H1 (cell line): ENCODE measurements around the gene CRYBA4. TPM values are rescaled to one million over a fixed set of nuclear protein-coding genes. Genes with fewer than 3 reads are reported as not detected.
A peak's percentile ranks its signal among the peaks of the same experiment; 100 is the strongest.

Experiments used
- CTCF ChIA-PET: fragments of 300-600 bp; sonication (Branson Sonifier 250); formaldehyde crosslinking; loops from one replicate; lab custom pipeline; 2021; ENCODE audit not compliant: partially characterized antibody; lab: Charles Lee
- POLR2A ChIA-PET: fragments of 300-600 bp; sonication (Branson Sonifier 250); formaldehyde crosslinking; loops from one replicate; lab custom pipeline; 2021; ENCODE audit warnings: inconsistent platforms; ENCODE audit not compliant: partially characterized antibody; lab: Charles Lee
- DNase-seq, 2 experiments: peaks; one replicate each; pipeline versions ENCODE4 v3.0.0 to v3.0.0-alpha.2; 2010 to 2022; ENCODE audit warnings: low spot score in 2 of 2, low read depth in 1 of 2, mixed read lengths in 1 of 2
- FAIRE-seq: peaks from 2 replicates; lab custom pipeline; 2011; peaks lifted over from hg19 to GRCh38; lab: Jason Lieb, UNC
- H2AFZ ChIP-seq: 2 replicates; pipeline ENCODE4 v1.8.1; 2012; ENCODE audit warnings: low read length, inconsistent platforms
- H2AK5ac ChIP-seq: 2 replicates; pipeline ENCODE4 v1.6.1; 2013; ENCODE audit warnings: low read depth, low read length
- H2BK120ac ChIP-seq: replicated peaks from 2 replicates; pipeline ENCODE3; 2013; ENCODE audit warnings: low read depth, low read length, inconsistent platforms
- H2BK12ac ChIP-seq: 2 replicates; pipeline ENCODE4 v1.6.1; 2013; ENCODE audit warnings: low read depth, low read length
- H2BK15ac ChIP-seq: 2 replicates; pipeline ENCODE4 v1.6.1; 2013; ENCODE audit warnings: low read length
- H2BK20ac ChIP-seq: 2 replicates; pipeline ENCODE4 v1.6.1; 2013; ENCODE audit warnings: low read length
- H2BK5ac ChIP-seq: 2 replicates; pipeline ENCODE4 v1.6.1; 2013; ENCODE audit warnings: low read depth, low read length
- H3K14ac ChIP-seq: 2 replicates; pipeline ENCODE4 v1.6.1; 2013; ENCODE audit warnings: inconsistent platforms; ENCODE audit not compliant: insufficient read length
- H3K18ac ChIP-seq: 2 replicates; pipeline ENCODE4 v1.6.1; 2013; ENCODE audit warnings: low read length; ENCODE audit errors: extremely low read depth
- H3K23ac ChIP-seq: 2 replicates; pipeline ENCODE4 v1.6.1; 2013; ENCODE audit warnings: inconsistent platforms; ENCODE audit not compliant: insufficient read length
- H3K23me2 ChIP-seq: 2 replicates; pipeline ENCODE4 v1.6.1; 2013; ENCODE audit warnings: low read depth, low read length
- H3K27ac ChIP-seq: 2 replicates; pipeline ENCODE4 v1.6.1; 2011; ENCODE audit warnings: low read depth, low read length, inconsistent platforms
- H3K27me3 ChIP-seq, 4 experiments: replicated peaks in 1 of 4; 1 replicate in 1 of 4; 2 replicates in 3 of 4; pipeline versions ENCODE4 v1.6.1 to v1.8.1; 2011 to 2013; ENCODE audit warnings: low read length in 3 of 4, mild to moderate bottlenecking in 3 of 4, inconsistent platforms in 2 of 4, mixed read lengths in 2 of 4, moderate library complexity in 1 of 4; ENCODE audit not compliant: control insufficient read depth in 3 of 4, insufficient read depth in 3 of 4; ENCODE audit errors: extremely low read depth in 1 of 4
- H3K36me3 ChIP-seq, 4 experiments: 2 replicates each; pipeline versions ENCODE4 v1.6.1 to v1.8.1; 2011 to 2013; ENCODE audit warnings: mild to moderate bottlenecking in 4 of 4, low read length in 3 of 4, moderate library complexity in 2 of 4, control low read depth in 1 of 4, inconsistent platforms in 1 of 4; ENCODE audit not compliant: insufficient read depth in 4 of 4, control insufficient read depth in 2 of 4
- H3K4ac ChIP-seq: replicated peaks from 2 replicates; pipeline ENCODE3; 2013; ENCODE audit warnings: low read length, low read depth, mixed read lengths, inconsistent platforms; ENCODE audit not compliant: insufficient read length
- H3K4me1 ChIP-seq, 4 experiments: replicated peaks in 1 of 4; 1 replicate in 1 of 4; 2 replicates in 3 of 4; pipeline versions ENCODE4 v1.6.1 to v1.8.1; 2011 to 2013; ENCODE audit warnings: low read length in 3 of 4, inconsistent platforms in 2 of 4, mixed read lengths in 1 of 4; ENCODE audit not compliant: insufficient read depth in 4 of 4, control insufficient read depth in 3 of 4
- H3K4me2 ChIP-seq, 2 experiments: 2 replicates each; pipeline versions ENCODE4 v1.6.1 to v1.8.1; 2011 to 2013; ENCODE audit warnings: low read depth in 2 of 2, low read length in 2 of 2, control low read depth in 1 of 2, inconsistent platforms in 1 of 2, mild to moderate bottlenecking in 1 of 2; ENCODE audit not compliant: insufficient read depth in 1 of 2
- H3K4me3 ChIP-seq, 4 experiments: fragments of 200-600, 300-600 bp in 1 of 4; sonication (generic), shearing (Covaris generic), sonication (Bioruptor Twin) in 1 of 4; 2 replicates each; pipeline versions ENCODE4 v1.5.1 to v1.8.1; 2011 to 2016; ENCODE audit warnings: low read length in 4 of 4, low read depth in 3 of 4, control low read depth in 2 of 4, inconsistent platforms in 2 of 4, mild to moderate bottlenecking in 2 of 4, mixed read lengths in 1 of 4, moderate library complexity in 1 of 4; ENCODE audit not compliant: insufficient read depth in 2 of 4; ENCODE audit errors: extremely low read depth in 1 of 4
- H3K56ac ChIP-seq: replicated peaks from 2 replicates; pipeline ENCODE3; 2013; ENCODE audit warnings: low read depth, mild to moderate bottlenecking, mixed read lengths, low read length, inconsistent platforms; ENCODE audit not compliant: insufficient read length
- H3K79me1 ChIP-seq: 2 replicates; pipeline ENCODE4 v1.6.1; 2013; ENCODE audit warnings: low read depth, low read length, control low read depth
- H3K79me2 ChIP-seq, 2 experiments: 2 replicates each; pipeline versions ENCODE4 v1.6.1 to v1.8.1; 2012 to 2013; ENCODE audit warnings: low read length in 2 of 2, mild to moderate bottlenecking in 2 of 2, inconsistent platforms in 1 of 2; ENCODE audit not compliant: insufficient read depth in 2 of 2, control insufficient read depth in 1 of 2
- H3K9ac ChIP-seq, 4 experiments: replicated peaks in 1 of 4; 1 replicate in 1 of 4; 2 replicates in 3 of 4; pipeline versions ENCODE4 v1.6.1 to v1.8.1; 2011 to 2013; ENCODE audit warnings: low read depth in 3 of 4, low read length in 3 of 4, control low read depth in 2 of 4, mild to moderate bottlenecking in 2 of 4, moderate library complexity in 2 of 4, inconsistent platforms in 1 of 4; ENCODE audit errors: extremely low read depth in 1 of 4
- H3K9me3 ChIP-seq, 2 experiments: 2 replicates each; pipeline versions ENCODE4 v1.6.1 to v1.8.1; 2012 to 2013; ENCODE audit warnings: mild to moderate bottlenecking in 2 of 2, moderate library complexity in 2 of 2, control low read depth in 1 of 2, inconsistent platforms in 1 of 2, low read depth in 1 of 2, low read length in 1 of 2, mixed read lengths in 1 of 2; ENCODE audit not compliant: insufficient read depth in 2 of 2
- H4K20me1 ChIP-seq, 2 experiments: replicated peaks in 1 of 2; 2 replicates each; pipeline versions ENCODE3 to v1.8.1; 2011 to 2013; ENCODE audit warnings: inconsistent platforms in 2 of 2, low read length in 2 of 2, mild to moderate bottlenecking in 1 of 2; ENCODE audit not compliant: insufficient read depth in 2 of 2, control insufficient read depth in 1 of 2
- H4K5ac ChIP-seq: 2 replicates; pipeline ENCODE4 v1.6.1; 2013; ENCODE audit warnings: low read length, low read depth, mixed read lengths, inconsistent platforms; ENCODE audit not compliant: insufficient read length
- H4K8ac ChIP-seq: 2 replicates; pipeline ENCODE4 v1.8.0; 2013; ENCODE audit warnings: mild to moderate bottlenecking, moderate library complexity, low read length, inconsistent platforms; ENCODE audit not compliant: insufficient read depth; ENCODE audit errors: extremely low read depth
- H4K91ac ChIP-seq: replicated peaks from 2 replicates; pipeline ENCODE3; 2013; ENCODE audit warnings: low read length, mixed read lengths, inconsistent platforms; ENCODE audit not compliant: insufficient read length
- CEBPB ChIP-seq: IDR thresholded peaks from 2 replicates; pipeline ENCODE4 v1.6.1; 2012; ENCODE audit warnings: low read depth, low read length
- CTBP2 ChIP-seq: IDR thresholded peaks from 2 replicates; pipeline ENCODE4 v1.7.0; 2011; ENCODE audit warnings: borderline replicate concordance, mild to moderate bottlenecking, moderate library complexity, mixed read lengths, low read length; ENCODE audit not compliant: insufficient read depth, insufficient read length
- JUN ChIP-seq: IDR thresholded peaks from 2 replicates; pipeline ENCODE4 v1.6.1; 2011; ENCODE audit warnings: low read depth, mild to moderate bottlenecking, improper control_type of control experiment, low read length
- KDM1A ChIP-seq: fragments of 200-600, 300-600 bp; sonication (generic); IDR thresholded peaks from 2 replicates; pipeline ENCODE4 v1.7.1; 2016; ENCODE audit warnings: mild to moderate bottlenecking, low read length, borderline replicate concordance
- PHF8 ChIP-seq: fragments of 200-600 bp; sonication (generic); conservative IDR thresholded peaks from 2 replicates; pipeline ENCODE4 v1.7.1; 2012; ENCODE audit warnings: low read depth, mild to moderate bottlenecking, inconsistent platforms, low read length, moderate library complexity
- POU5F1 ChIP-seq: IDR thresholded peaks from 2 replicates; pipeline ENCODE4 v1.6.1; 2011; ENCODE audit warnings: low read depth, mild to moderate bottlenecking, low read length, moderate library complexity
- SP2 ChIP-seq: IDR thresholded peaks from 2 replicates; pipeline ENCODE4 v1.6.1; 2012; ENCODE audit warnings: mild to moderate bottlenecking, low read length, inconsistent platforms
- WGBS, 2 experiments: shearing (Covaris generic) in 1 of 2; methylation state at CpG; one replicate each; pipeline versions ENCODE4 v1.1.6 to v1.1.7; 2013 to 2015; ENCODE audit warnings: low lambda C conversion rate in 2 of 2, mixed read lengths in 2 of 2, inconsistent platforms in 1 of 2, low coverage in 1 of 2, missing lambda C conversion rate in 1 of 2; ENCODE audit not compliant: insufficient replicate concordance in 2 of 2, insufficient coverage in 1 of 2, insufficient read length in 1 of 2; ENCODE audit errors: extremely low coverage in 1 of 2, missing lambda C conversion rate in 1 of 2; 5-methylcytosine and 5-hydroxymethylcytosine counted together
- polyA plus RNA-seq, 7 experiments: library from polyadenylated mRNA; depleted of rRNA in 3 of 7; stranded (reverse) in 5 of 7; unstranded in 2 of 7; fragments of >200 nt in 5 of 7; fragments of 200-250 nt in 2 of 7; gene quantifications; 1 replicate in 5 of 7; 2 replicates in 1 of 7; 4 replicates in 1 of 7; pipeline versions ENCODE4 v1.2.1 to v1.2.3, GENCODE V29; 2011 to 2013; ENCODE audit warnings: missing spikeins in 2 of 7, mixed read lengths in 2 of 7
- total RNA-seq: library from RNA; stranded (reverse); fragmentation: NEBNext Ultra II Directional; extraction: Animal tissue kit (Norgen Biotek cat#: 25700); gene quantifications from 2 replicates; pipeline ENCODE4 v1.2.1, GENCODE V29; 2021

CRYBA4 gene
- total and polyA plus RNA-seq, 2 of the 8 experiments (the other 6 are each of a cell fraction or from before 2014, with no cell fraction given), result 0.67 to 3.1 TPM

GRCh38 chr22:26574001-26574723 lies 47.6 kb upstream of the CRYBA4 start:
- H3K36me3 ChIP-seq, result peaks cover 0 to 12% (median 0%) of the 10 kb centered on the region in 4 experiments; a peak in 3 of 8 replicates
- no peak overlapping the region for H3K4me2 ChIP-seq
- H3K4me1 ChIP-seq, result peaks cover 3 to 28% (median 5%) of the 10 kb centered on the region in 4 experiments
- no peak for TF ChIP-seq JUN
- TF ChIP-seq CTBP2, result no peak
- TF ChIP-seq PHF8, result no peak
- TF ChIP-seq CEBPB, result no peak
- TF ChIP-seq SP2, result no peak
- TF ChIP-seq POU5F1, result no peak
- no peak for TF ChIP-seq KDM1A

More at GRCh38 chr22:26574001-26574723, 47.6 kb upstream of the CRYBA4 start:
- 89% methylated on average over 7 of the region's 7 CpGs; no CpG with 5 or more reads in 1 of the 2 experiments for WGBS, 2 experiments
- FAIRE-seq (no peak), DNase-seq (no peak)
- Histone ChIP-seq H4K5ac (no peak overlapping the region), H2BK5ac (0 out of 2 replicates have a peak overlapping the region, but pooled peaks have one; percentile 1), H2AFZ (no peak overlapping the region), H3K4ac (no peak overlapping the region), H4K8ac (no peak overlapping the region), H2BK120ac (no peak overlapping the region), H3K23me2 (no peaks in the 10 kb centered on the region; the same call in 1 of the 2 replicates), H3K79me2 (peaks cover 6 to 93% of the 10 kb centered on the region in 2 experiments), H3K23ac (no peak overlapping the region), H3K27me3 (no peaks in the 10 kb centered on the region), H3K18ac (peak overlapping the region; percentile 13; the same call in 1 of the 2 replicates), H3K4me3 (no peak overlapping the region), H3K79me1 (peaks cover 33% of the 10 kb centered on the region), H3K9ac (no peak overlapping the region), H4K20me1 (peaks cover 4 to 14% of the 10 kb centered on the region in 2 experiments), H3K56ac (no peak overlapping the region), H2AK5ac (no peak overlapping the region), H3K14ac (no peak overlapping the region), H2BK20ac (no peak overlapping the region; the same call in 1 of the 2 replicates), H2BK12ac (no peak overlapping the region), H4K91ac (no peak overlapping the region), H3K9me3 (no peaks in the 10 kb centered on the region), H3K27ac (no peak overlapping the region), H2BK15ac (no peak overlapping the region)
- ChIA-PET CTCF (no interaction called here), POLR2A (interaction anchor here (1.6 kb wide), 1 partner anchor 83 kb away, joined by 3 read pairs; the partner anchor contains the start of gene MIAT)
